SKM-1 treated with dmso at 0.1 percent for 144 hours (cell line): ENCODE data around the gene STRBP.

Experiments used
- DNase-seq: peaks from one replicate; lab custom pipeline; 2025; ENCODE audit not compliant: unreplicated experiment; lab: John Stamatoyannopoulos, UW

STRBP gene

DNA sequence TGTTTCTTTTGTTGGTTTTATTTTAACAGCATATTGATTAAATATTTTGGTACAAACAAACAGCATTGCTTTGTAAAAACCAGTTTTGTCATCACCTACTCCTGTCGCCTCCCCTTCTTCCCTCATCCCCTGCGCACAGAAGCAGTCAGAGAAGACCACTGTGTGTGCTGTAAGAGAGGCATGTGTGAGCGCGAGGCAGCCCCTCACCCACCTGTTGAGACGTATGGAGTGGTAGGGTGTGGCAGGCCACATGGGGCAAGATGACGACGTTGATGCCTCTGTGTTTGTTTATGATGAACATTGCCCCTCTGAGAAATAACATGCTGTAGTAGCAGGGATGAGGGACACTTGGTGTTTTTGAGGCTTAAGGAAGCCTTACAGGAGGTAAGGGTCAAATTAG, 163.6 kb downstream of the STRBP start:
- no peak for DNase-seq

DNA sequence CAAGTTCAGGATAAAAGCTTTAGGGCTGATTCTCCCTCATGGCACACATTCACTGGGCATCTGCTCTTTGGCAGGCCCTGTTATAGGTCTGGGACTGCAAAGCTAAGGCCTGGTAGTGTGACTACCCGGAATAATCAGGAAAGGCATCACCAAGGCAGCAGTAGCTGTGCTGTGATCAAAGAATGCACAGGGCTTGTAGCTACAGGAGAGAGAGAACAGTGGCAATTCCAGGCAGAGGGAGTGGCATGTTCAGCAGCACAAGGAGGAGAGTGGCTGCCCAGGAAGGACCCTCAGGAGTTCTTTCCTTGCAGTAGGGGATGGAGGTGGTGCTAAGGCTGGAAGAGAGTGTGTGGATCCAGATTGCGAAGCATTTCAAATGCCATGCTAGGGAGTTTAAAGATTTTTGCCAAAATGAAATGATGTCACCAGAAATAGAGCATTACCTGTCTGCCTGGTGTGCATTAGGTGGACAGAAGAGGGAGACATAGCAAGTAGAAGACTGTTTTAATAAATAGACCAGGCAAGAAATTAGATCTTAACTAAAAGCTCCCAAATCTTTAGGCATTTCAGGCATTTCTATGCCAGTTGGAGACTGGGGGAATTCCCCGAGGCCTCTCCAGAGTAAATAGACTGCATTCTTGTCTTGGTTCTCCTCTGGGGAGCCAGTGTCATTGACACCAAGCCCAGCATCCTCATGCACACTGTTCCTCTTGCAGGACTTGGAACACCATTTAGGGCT, 165.8 kb downstream of the STRBP start:
- no peak for DNase-seq

- no peak for DNase-seq
Observed at GRCh38 chr9:123099548-123099947, 168.8 kb downstream of the STRBP start.

DNA sequence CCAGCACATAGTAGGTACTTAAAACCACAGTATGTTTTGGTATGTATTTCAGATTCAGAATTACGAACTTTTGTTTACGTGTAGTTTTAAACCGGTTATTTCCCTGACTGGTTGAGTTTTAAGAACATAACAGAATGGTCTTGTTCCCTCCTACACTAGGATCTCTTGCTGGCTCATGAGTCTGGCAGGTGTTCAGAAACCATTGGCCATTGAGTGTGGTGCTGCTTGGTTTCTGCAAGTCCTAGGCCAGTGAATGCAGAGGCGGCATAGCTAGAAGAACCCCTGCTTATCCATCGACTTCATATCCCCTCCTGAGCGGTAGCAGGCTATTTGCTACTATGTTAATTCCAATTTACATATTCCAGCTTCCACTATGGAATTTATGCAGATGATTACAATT, 169.3 kb downstream of the STRBP start:
- DNase-seq: no peak

- DNase-seq: no peak
Observed at GRCh38 chr9:123098096-123098459, 170.3 kb downstream of the STRBP start.

DNA sequence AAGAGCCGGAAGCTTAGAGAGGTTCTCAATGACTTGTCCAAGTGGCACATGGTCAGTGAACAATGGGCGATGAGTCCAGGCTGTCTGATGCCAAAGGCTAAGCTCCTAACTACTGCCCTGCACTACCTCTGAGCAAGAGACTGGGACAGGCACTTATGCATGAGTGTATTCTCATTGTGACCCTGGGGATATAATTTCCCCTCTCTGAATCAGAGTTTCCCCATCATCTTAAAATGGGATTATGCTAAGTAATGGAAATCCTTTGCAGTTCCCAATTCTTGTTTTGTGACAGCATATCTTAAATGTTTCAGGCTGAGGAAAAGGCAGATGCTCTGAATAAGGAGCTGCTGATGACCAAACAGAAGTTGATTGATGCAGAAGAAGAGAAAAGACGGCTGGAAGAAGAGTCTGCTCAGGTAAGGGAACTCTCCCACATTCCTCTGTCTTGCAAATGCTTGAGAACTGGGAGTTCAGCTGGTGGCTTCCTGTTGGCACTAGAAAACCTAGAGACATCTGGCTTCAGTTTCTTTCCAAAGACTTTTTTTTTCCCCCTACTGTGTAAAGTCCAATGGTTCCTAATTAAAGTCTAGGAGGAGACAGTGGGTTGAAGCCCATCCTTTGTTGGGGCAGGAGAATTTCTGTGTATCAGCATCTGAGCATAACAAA, 170.8 kb downstream of the STRBP start:
- DNase-seq: no peak

- DNase-seq: no peak
Observed at GRCh38 chr9:123096987-123097386, 171.4 kb downstream of the STRBP start.

GRCh38 chr9:123093141-123093540, 175.2 kb downstream of the STRBP start:
- DNase-seq: no peak

- no peak for DNase-seq
Observed at GRCh38 chr9:123091459-123091858, 176.9 kb downstream of the STRBP start.

GRCh38 chr9:123090956-123091355, 177.4 kb downstream of the STRBP start:
- no peak for DNase-seq

DNA sequence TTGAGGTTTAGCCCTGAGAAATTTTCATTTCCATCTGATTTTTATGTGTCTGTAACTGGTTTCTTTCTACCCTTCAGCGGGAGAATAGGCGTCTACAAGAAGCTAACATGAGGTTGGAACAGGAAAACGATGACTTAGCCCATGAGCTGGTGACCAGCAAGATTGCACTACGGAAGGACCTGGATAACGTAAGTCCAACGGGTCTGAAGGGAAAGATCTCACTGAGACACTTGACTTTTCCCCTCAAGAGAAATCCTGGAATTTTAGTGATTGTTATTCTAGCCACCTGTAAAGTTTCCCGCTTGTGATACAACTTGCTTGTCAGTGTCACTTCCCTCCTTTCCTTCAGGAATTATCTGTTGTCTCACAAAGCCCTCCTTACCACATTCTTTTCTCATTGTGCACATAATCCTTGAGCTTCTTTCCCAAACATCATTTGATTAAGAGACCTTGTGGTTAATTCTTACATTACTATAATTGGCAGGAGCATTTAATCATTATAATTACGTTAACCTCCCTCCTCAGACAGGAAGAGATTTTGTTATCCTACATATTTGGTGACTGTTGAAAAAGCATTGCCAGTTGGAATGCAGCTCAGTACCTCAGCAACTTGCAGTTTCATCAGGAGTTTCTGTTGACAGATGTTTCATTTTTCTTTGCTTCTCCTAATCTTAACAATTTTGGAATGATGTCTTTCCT, 178.0 kb downstream of the STRBP start:
- no peak for DNase-seq

GRCh38 chr9:123089790-123090189, 178.6 kb downstream of the STRBP start:
- DNase-seq: no peak

DNA sequence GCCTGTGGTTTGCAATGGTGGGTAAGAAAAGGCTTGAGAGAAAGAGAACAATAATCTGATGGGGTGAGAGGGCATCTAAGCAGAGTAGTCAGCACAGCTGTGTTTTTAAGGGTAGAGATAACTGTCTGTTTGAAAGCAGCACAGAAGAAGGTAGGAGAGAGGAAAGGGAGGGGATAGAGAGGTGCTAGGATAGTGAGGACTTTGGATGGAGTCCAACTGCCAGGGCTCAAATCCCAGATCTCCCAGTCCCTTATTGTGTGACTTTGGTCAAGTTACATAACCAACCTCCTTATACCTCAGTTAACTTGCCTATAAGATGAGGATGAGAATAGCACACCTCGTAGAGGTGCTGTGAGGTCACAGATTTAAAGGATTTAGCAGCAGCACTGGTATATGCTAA, 179.3 kb downstream of the STRBP start:
- DNase-seq: no peak

- no peak for DNase-seq
Observed at GRCh38 chr9:123087359-123087888, 181.0 kb downstream of the STRBP start.

DNA sequence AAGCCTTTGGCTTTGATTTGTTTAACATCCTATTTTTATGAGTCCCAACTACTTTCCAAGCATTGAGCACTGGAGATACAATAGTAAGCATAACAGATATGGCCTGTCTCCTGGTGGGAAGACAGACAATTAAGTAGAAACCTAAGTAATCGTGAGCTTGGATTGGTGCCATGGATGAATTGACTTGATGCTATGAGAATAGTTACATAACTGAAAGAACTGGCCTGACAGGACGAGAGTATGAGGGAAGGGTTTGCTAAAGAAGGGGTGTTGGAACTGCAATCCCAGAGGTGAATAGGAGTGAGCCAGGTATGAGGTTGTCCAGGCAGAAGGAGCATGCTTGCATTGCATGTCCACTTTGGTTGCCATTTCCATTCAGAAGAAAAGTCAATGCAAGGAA, 182.5 kb downstream of the STRBP start:
- DNase-seq: no peak

GRCh38 chr9:123084256-123084655, 184.1 kb downstream of the STRBP start:
- no peak for DNase-seq

DNA sequence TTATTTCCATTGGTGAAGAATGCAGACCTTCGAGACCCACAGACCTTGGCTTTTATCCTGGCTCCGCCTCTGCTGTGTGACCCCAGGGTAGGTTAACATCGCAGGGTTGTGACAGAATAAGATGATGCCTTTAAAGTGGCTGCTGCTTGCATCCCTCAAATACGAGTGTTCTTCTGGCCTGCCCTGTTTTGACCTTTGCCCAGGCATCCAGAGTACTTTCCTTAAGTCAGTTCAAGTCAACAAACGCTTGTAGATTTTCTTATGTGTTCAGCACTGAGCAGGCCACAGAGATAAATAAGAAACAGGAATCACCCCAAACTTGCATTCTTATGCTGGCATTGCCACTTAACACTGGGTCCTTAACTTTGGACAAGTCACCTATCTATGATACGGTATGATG, 184.7 kb downstream of the STRBP start:
- no peak for DNase-seq

DNA sequence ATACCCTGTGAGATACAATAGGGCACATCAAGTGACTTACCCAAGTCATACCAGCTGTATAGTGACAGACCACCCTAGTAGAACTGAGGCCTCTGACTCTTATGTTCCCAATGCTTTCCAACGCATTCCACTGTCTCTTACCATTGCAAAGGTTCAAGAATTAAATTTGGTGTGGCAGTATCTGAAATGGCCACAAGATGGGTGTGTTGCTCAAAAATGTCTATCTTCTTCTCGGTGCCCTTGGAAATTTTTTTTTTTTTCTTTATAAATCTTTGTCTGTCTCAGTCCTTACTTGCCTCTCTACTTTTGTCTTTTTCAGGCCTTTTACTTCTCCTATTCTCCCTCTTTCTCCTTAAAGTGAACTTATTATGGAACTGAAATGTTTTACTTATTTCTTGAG, 186.6 kb downstream of the STRBP start:
- DNase-seq: peak; percentile 23

- DNase-seq: no peak
Observed at GRCh38 chr9:123080444-123080843, 187.9 kb downstream of the STRBP start.

DNA sequence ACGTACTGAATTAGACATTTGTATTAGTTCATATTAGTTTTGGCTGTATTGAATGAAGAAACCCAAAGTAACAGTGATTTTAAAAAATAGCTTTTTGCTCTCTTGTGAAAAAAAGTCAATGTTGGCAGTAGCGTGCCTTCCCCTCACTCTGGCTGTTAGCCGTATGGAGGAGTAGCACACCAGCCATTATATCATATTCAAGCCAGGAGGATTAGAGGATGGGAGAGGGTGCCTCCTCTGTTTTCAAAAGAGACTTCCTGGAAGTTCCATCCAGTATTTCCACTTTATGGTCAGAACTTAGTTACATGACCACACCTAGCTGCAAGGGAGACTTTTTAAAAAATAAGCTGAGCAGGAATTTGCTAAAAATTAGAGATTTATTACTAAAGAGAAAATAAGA, 193.8 kb downstream of the STRBP start:
- DNase-seq: no peak

DNA sequence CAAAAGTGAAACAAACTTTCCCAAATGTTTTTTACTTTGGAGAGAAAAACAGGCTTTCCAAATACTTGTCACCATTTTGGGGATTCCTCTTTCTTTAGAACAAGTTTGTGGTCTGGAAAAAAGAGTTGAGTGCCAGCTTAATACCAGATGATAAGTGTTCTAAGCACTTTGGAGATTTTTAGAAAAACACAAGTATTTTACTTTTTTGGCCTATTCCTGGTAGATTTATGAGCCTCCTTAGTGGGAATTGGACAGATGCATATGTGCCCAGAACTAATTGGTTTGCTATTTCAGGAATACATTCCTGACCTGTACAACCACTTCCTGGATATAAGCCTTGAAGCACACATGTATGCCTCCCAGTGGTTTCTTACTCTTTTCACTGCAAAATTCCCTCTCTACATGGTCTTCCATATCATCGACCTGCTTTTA, 194.4 kb downstream of the STRBP start:
- DNase-seq: no peak

DNA sequence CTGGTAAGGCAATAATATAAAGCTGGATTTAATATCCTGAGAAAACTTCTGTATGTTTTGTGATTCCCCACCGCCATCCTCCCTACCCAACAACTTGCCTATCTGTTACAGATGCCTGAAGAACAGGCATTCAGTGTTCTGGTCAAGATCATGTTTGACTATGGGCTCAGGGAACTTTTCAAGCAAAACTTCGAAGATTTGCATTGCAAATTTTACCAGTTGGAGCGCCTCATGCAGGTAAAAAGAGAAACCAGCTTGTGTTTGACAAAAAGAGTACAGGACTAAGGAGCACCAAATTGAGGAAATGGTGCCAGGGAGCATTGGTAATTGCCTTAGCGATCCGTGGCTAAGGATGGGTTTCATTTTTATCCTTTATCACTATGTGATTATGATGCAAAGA, 194.9 kb downstream of the STRBP start:
- DNase-seq: no peak
